Fibroblast of skin of back (primary cell): Measurements from ENCODE around the gene LRWD1.
"Not testable (repeated sequence)": the region's sequence is repeated elsewhere in the genome, so short reads cannot be mapped to it uniquely, and the experiment has no call there.

Source experiments
- DNase-seq: peaks from one replicate; pipeline ENCODE4 v3.0.0-alpha.2; 2013

The LRWD1 gene

GRCh38 chr7:102444961-102445673 is 19.7 kb upstream of the LRWD1 start:
- no peak for DNase-seq

GRCh38 chr7:102445674-102446071 is 19.1 kb upstream of the LRWD1 start:
- no peak for DNase-seq

GRCh38 chr7:102446387-102447156 is 18.2 kb upstream of the LRWD1 start:
- no peak for DNase-seq

GRCh38 chr7:102447311-102447710 is 17.5 kb upstream of the LRWD1 start:
- no peak for DNase-seq

- no peak for DNase-seq
Observed at GRCh38 chr7:102449136-102449535, 15.6 kb upstream of the LRWD1 start.

GRCh38 chr7:102450242-102450641 is 14.5 kb upstream of the LRWD1 start:
- DNase-seq: no peak

- DNase-seq: no peak
Observed at GRCh38 chr7:102451371-102452054, 13.3 kb upstream of the LRWD1 start.

GRCh38 chr7:102452451-102452850 is 12.3 kb upstream of the LRWD1 start:
- no peak for DNase-seq

GRCh38 chr7:102453319-102453718 is 11.5 kb upstream of the LRWD1 start:
- DNase-seq: no peak

GRCh38 chr7:102454468-102454867 is 10.3 kb upstream of the LRWD1 start:
- DNase-seq: no peak

- not testable (repeated sequence) for DNase-seq
Observed at GRCh38 chr7:102454932-102455331, 9.9 kb upstream of the LRWD1 start.

GRCh38 chr7:102455596-102455995 is 9.2 kb upstream of the LRWD1 start:
- no peak for DNase-seq

GRCh38 chr7:102456327-102456726 is 8.5 kb upstream of the LRWD1 start:
- DNase-seq: no peak

- no peak for DNase-seq
Observed at GRCh38 chr7:102457352-102457924, 7.3 kb upstream of the LRWD1 start.

GRCh38 chr7:102459221-102459844 is 5.5 kb upstream of the LRWD1 start:
- no peak for DNase-seq

- no peak for DNase-seq
Observed at GRCh38 chr7:102460467-102460866, 4.3 kb upstream of the LRWD1 start.

- DNase-seq: peak; percentile 9
Observed at GRCh38 chr7:102463841-102464576, 775 bp upstream of the LRWD1 start.

- no peak for DNase-seq
Observed at GRCh38 chr7:102466097-102466496, 1.3 kb downstream of the LRWD1 start.

- DNase-seq: no peak
Observed at GRCh38 chr7:102467581-102468477, 3.0 kb downstream of the LRWD1 start.

- no peak for DNase-seq
Observed at GRCh38 chr7:102468478-102469350, 3.9 kb downstream of the LRWD1 start.
